Central memory CD8-positive, alpha-beta T cell (primary cell): ENCODE results near the gene ITSN1.
A peak's percentile ranks its signal among the peaks of the same experiment; 100 is the strongest.

Source experiments
- ATAC-seq: fragments of 150-1000 bp; cut with Tn5 transposase; replicated peaks from 2 replicates; pipeline ENCODE4 v1.10.0; 2022; ENCODE audit warnings: mild to moderate bottlenecking, moderate FRiP score, moderate number of reproducible peaks; ENCODE audit not compliant: poor library complexity, severe bottlenecking; ENCODE audit errors: extremely low read depth
- DNase-seq, 2 donors: peaks; one replicate each; pipeline ENCODE4 v3.0.0; 2021; ENCODE audit warnings: low spot score in 2 of 2
- H3K27ac Mint-ChIP-seq: one replicate; pipeline ENCODE4 v1.8.0; 2022; ENCODE audit warnings: low read depth, mild to moderate bottlenecking, moderate library complexity, mixed read lengths
- H3K27me3 Mint-ChIP-seq: one replicate; pipeline ENCODE4 v1.8.0; 2022; ENCODE audit warnings: mixed read lengths
- H3K36me3 Mint-ChIP-seq: one replicate; pipeline ENCODE4 v1.8.0; 2022; ENCODE audit warnings: mild to moderate bottlenecking, moderate library complexity, mixed read lengths; ENCODE audit not compliant: insufficient read depth
- H3K4me1 Mint-ChIP-seq: one replicate; pipeline ENCODE4 v1.8.0; 2022; ENCODE audit warnings: mixed read lengths
- H3K4me3 Mint-ChIP-seq: one replicate; pipeline ENCODE4 v1.8.0; 2022; ENCODE audit warnings: mild to moderate bottlenecking, moderate library complexity, mixed read lengths
- H3K9me3 Mint-ChIP-seq: one replicate; pipeline ENCODE4 v1.8.0; 2022; ENCODE audit warnings: mixed read lengths

The ITSN1 gene

GRCh38 chr21:33943293-33943692 lies 301.0 kb downstream of the ITSN1 start:
- H3K36me3 Mint-ChIP-seq: peaks cover 18% of the 10 kb centered on the region
- H3K27me3 Mint-ChIP-seq: no peaks in the 10 kb centered on the region
- DNase-seq (no peak), ATAC-seq (no peak)
- H3K27ac Mint-ChIP-seq: no peak overlapping the region
- peaks cover 6% of the 10 kb centered on the region for H3K9me3 Mint-ChIP-seq
- no peak overlapping the region for H3K4me3 Mint-ChIP-seq
- H3K4me1 Mint-ChIP-seq: peaks cover 57% of the 10 kb centered on the region

GRCh38 chr21:33944185-33944763 lies 302.0 kb downstream of the ITSN1 start:
- H3K36me3 Mint-ChIP-seq: peaks cover 24% of the 10 kb centered on the region
- H3K9me3 Mint-ChIP-seq: peaks cover 6% of the 10 kb centered on the region
- ATAC-seq (no peak), DNase-seq (no peak)
- H3K4me3 Mint-ChIP-seq: no peak overlapping the region
- no peaks in the 10 kb centered on the region for H3K27me3 Mint-ChIP-seq
- peak overlapping the region; percentile 19 for H3K27ac Mint-ChIP-seq
- H3K4me1 Mint-ChIP-seq: peaks cover 56% of the 10 kb centered on the region

- H3K36me3 Mint-ChIP-seq: peaks cover 29% of the 10 kb centered on the region
- H3K4me3 Mint-ChIP-seq: no peak overlapping the region
- DNase-seq: no peak
- ATAC-seq: no peak
- peak overlapping the region; percentile 95 for H3K27ac Mint-ChIP-seq
- H3K27me3 Mint-ChIP-seq: no peaks in the 10 kb centered on the region
- H3K4me1 Mint-ChIP-seq: peaks cover 65% of the 10 kb centered on the region
- peaks cover 6% of the 10 kb centered on the region for H3K9me3 Mint-ChIP-seq
Observed at GRCh38 chr21:33945652-33946270, 303.5 kb downstream of the ITSN1 start.

GRCh38 chr21:33947451-33948095 lies 305.3 kb downstream of the ITSN1 start:
- ATAC-seq (peak; percentile 70), DNase-seq (peak; percentile 54 to 79)
- Mint-ChIP-seq H3K36me3 (peaks cover 29% of the 10 kb centered on the region), H3K27ac (peak overlapping the region; percentile 95), H3K4me3 (peak overlapping the region; percentile 86), H3K9me3 (peaks cover 6% of the 10 kb centered on the region), H3K4me1 (peaks cover 74% of the 10 kb centered on the region), H3K27me3 (no peaks in the 10 kb centered on the region)

- Mint-ChIP-seq H3K4me3 (peak overlapping the region; percentile 86), H3K9me3 (peaks cover 6% of the 10 kb centered on the region), H3K4me1 (peaks cover 74% of the 10 kb centered on the region), H3K27me3 (no peaks in the 10 kb centered on the region), H3K27ac (peak overlapping the region; percentile 95), H3K36me3 (peaks cover 28% of the 10 kb centered on the region)
- ATAC-seq: peak; percentile 68
- peak; percentile 64 to 89 for DNase-seq
Observed at GRCh38 chr21:33948096-33948950, 306.0 kb downstream of the ITSN1 start.

GRCh38 chr21:33948951-33949444 lies 306.7 kb downstream of the ITSN1 start:
- peaks cover 28% of the 10 kb centered on the region for H3K36me3 Mint-ChIP-seq
- peaks cover 6% of the 10 kb centered on the region for H3K9me3 Mint-ChIP-seq
- ATAC-seq: no peak
- DNase-seq: no peak
- H3K27me3 Mint-ChIP-seq: no peaks in the 10 kb centered on the region
- peak overlapping the region; percentile 86 for H3K4me3 Mint-ChIP-seq
- H3K27ac Mint-ChIP-seq: peak overlapping the region; percentile 95
- peaks cover 74% of the 10 kb centered on the region for H3K4me1 Mint-ChIP-seq
